IMR-90 (cell line): ENCODE measurements around the gene ZSCAN10. TPM values are rescaled to one million over a fixed set of nuclear protein-coding genes. Genes with fewer than 3 reads are reported as not detected.

Experiments
- ATAC-seq: fragments of 200-7000 bp; cut with Tn5 transposase; 2 replicates; pipeline ENCODE4 v1.9.1; 2020; ENCODE audit warnings: low read depth, mild to moderate bottlenecking, moderate library complexity
- BruUV-seq: library from RNA; stranded (reverse); fragments of 400-500 nt; replicated peaks from 2 replicates; lab custom pipeline; 2021; lab: Mats Ljungman, UMichigan
- CTCF ChIA-PET: fragments of 300-600 bp; formaldehyde crosslinking; extraction: SDS; loops from one replicate; lab custom pipeline; 2021; ENCODE audit warnings: antibody characterized with exemption; lab: Yijun Ruan, JAX
- POLR2A ChIA-PET: fragments of 300-600 bp; sonication (Branson Sonifier 250); formaldehyde crosslinking; loops from one replicate; lab custom pipeline; 2022; ENCODE audit warnings: antibody characterized with exemption; ENCODE audit not compliant: unreplicated experiment; lab: Charles Lee
- DNase-seq: peaks from one replicate; pipeline ENCODE4 v3.0.0; 2013
- H2AFZ ChIP-seq: replicated peaks from 2 replicates; pipeline ENCODE3; 2013; ENCODE audit warnings: low read length, mild to moderate bottlenecking; ENCODE audit not compliant: poor library complexity
- H2AK5ac ChIP-seq: 2 replicates; pipeline ENCODE4 v1.6.1; 2013; ENCODE audit warnings: low read depth, low read length, inconsistent platforms
- H2AK9ac ChIP-seq: replicated peaks from 2 replicates; pipeline ENCODE3; 2013; ENCODE audit warnings: mild to moderate bottlenecking, low read depth, low read length, moderate library complexity; ENCODE audit not compliant: poor library complexity
- H2BK120ac ChIP-seq: 2 replicates; pipeline ENCODE4 v1.6.1; 2013; ENCODE audit warnings: low read depth, low read length, inconsistent platforms
- H2BK15ac ChIP-seq: 3 replicates; pipeline ENCODE4 v1.6.1; 2013; ENCODE audit warnings: low read depth, low read length, inconsistent platforms
- H2BK20ac ChIP-seq: 2 replicates; pipeline ENCODE4 v1.6.1; 2013; ENCODE audit warnings: low read depth, mild to moderate bottlenecking, inconsistent platforms, low read length, moderate library complexity
- H2BK5ac ChIP-seq: 2 replicates; pipeline ENCODE4 v1.6.1; 2013; ENCODE audit warnings: mild to moderate bottlenecking, low read depth, low read length, inconsistent platforms; ENCODE audit not compliant: poor library complexity, severe bottlenecking
- H3K14ac ChIP-seq: replicated peaks from 2 replicates; pipeline ENCODE4 v1.6.1; 2013; ENCODE audit warnings: low read depth, low read length, inconsistent platforms
- H3K18ac ChIP-seq: 2 replicates; pipeline ENCODE4 v1.6.1; 2013; ENCODE audit warnings: low read depth, low read length, control low read depth
- H3K23ac ChIP-seq: 2 replicates; pipeline ENCODE4 v1.6.1; 2013; ENCODE audit warnings: low read depth, low read length, inconsistent platforms
- H3K27ac ChIP-seq: 2 replicates; pipeline ENCODE4 v1.5.1; 2013; ENCODE audit warnings: mild to moderate bottlenecking, control low read depth, low read length; ENCODE audit not compliant: insufficient read depth
- H3K27me3 ChIP-seq: 2 replicates; pipeline ENCODE4 v1.6.1; 2013; ENCODE audit warnings: low read length; ENCODE audit not compliant: control insufficient read depth, insufficient read depth
- H3K36me3 ChIP-seq: 2 replicates; pipeline ENCODE4 v1.6.1; 2013; ENCODE audit warnings: low read length, mixed read lengths; ENCODE audit not compliant: control insufficient read depth, insufficient read depth
- H3K4ac ChIP-seq: 2 replicates; pipeline ENCODE4 v1.6.1; 2013; ENCODE audit warnings: low read depth, low read length, inconsistent platforms
- H3K4me1 ChIP-seq: 2 replicates; pipeline ENCODE4 v1.6.1; 2013; ENCODE audit warnings: low read length, mixed read lengths; ENCODE audit not compliant: control insufficient read depth, insufficient read depth
- H3K4me2 ChIP-seq: 2 replicates; pipeline ENCODE4 v1.6.1; 2013; ENCODE audit warnings: low read depth, mild to moderate bottlenecking, control low read depth, low read length, moderate library complexity
- H3K4me3 ChIP-seq: 2 replicates; pipeline ENCODE4 v1.5.1; 2013; ENCODE audit warnings: low read depth, mild to moderate bottlenecking, control low read depth, low read length, moderate library complexity; ENCODE audit not compliant: insufficient read depth
- H3K56ac ChIP-seq: 2 replicates; pipeline ENCODE4 v1.6.1; 2013; ENCODE audit warnings: low read length, inconsistent platforms; ENCODE audit not compliant: insufficient read depth; ENCODE audit errors: extremely low read depth
- H3K79me1 ChIP-seq, 2 experiments: 2 replicates each; pipeline ENCODE4 v1.6.1; 2013; ENCODE audit warnings: low read length in 2 of 2, inconsistent platforms in 1 of 2, low read depth in 1 of 2
- H3K9ac ChIP-seq: 2 replicates; pipeline ENCODE4 v1.6.1; 2013; ENCODE audit warnings: low read depth, low read length, control low read depth
- H3K9me1 ChIP-seq: 2 replicates; pipeline ENCODE4 v1.6.1; 2013; ENCODE audit warnings: low read length, inconsistent platforms; ENCODE audit not compliant: insufficient read depth
- H3K9me3 ChIP-seq: 2 replicates; pipeline ENCODE4 v1.6.1; 2013; ENCODE audit warnings: low read length; ENCODE audit not compliant: control insufficient read depth, insufficient read depth
- H4K20me1 ChIP-seq: 2 replicates; pipeline ENCODE4 v1.6.1; 2013; ENCODE audit warnings: low read length, inconsistent platforms; ENCODE audit not compliant: insufficient read depth
- H4K5ac ChIP-seq: 2 replicates; pipeline ENCODE4 v1.6.1; 2013; ENCODE audit warnings: mild to moderate bottlenecking, low read depth, low read length, control low read depth
- H4K8ac ChIP-seq, 2 experiments: 2 replicates each; pipeline ENCODE4 v1.6.1; 2013; ENCODE audit warnings: low read depth in 2 of 2, low read length in 2 of 2, control low read depth in 1 of 2, inconsistent platforms in 1 of 2
- H4K91ac ChIP-seq: 2 replicates; pipeline ENCODE4 v1.6.1; 2013; ENCODE audit warnings: low read depth, low read length, inconsistent platforms; ENCODE audit not compliant: insufficient read depth
- MAFK ChIP-seq: IDR thresholded peaks from 2 replicates; pipeline ENCODE4 v1.6.1; 2012; ENCODE audit warnings: low read depth, low read length, improper control_type of control experiment
- POLR2A ChIP-seq: IDR thresholded peaks from 2 replicates; pipeline ENCODE4 v1.6.1; 2012; ENCODE audit warnings: mild to moderate bottlenecking, low read depth, low read length
- RAD21 ChIP-seq: IDR thresholded peaks from 2 replicates; pipeline ENCODE4 v1.6.1; 2012; ENCODE audit warnings: low read length, improper control_type of control experiment
- RFX5 ChIP-seq: IDR thresholded peaks from 2 replicates; pipeline ENCODE4 v1.8.0; 2012; ENCODE audit warnings: low read depth, mild to moderate bottlenecking, low read length, moderate library complexity
- WGBS, 2 experiments: methylation state at CpG; one replicate each; pipeline versions ENCODE4 v1.1.5 to v1.1.7; 2013; ENCODE audit warnings: missing lambda C conversion rate in 2 of 2; ENCODE audit not compliant: insufficient read length in 1 of 2; ENCODE audit errors: extremely low coverage in 2 of 2; 5-methylcytosine and 5-hydroxymethylcytosine counted together
- dilution Hi-C: fragments of 300-500 bp; cut with HindIII; formaldehyde crosslinking; loops from one replicate; pipeline ENCODE4 v1.14.3; 2018; ENCODE audit warnings: low sequenced_read_pairs; ENCODE audit not compliant: unreplicated experiment
- in situ Hi-C: fragments of 300-500 bp; cut with MboI; formaldehyde crosslinking; loops from 3 replicates; pipeline ENCODE4 v1.14.3; 2019; ENCODE audit warnings: low sequenced_read_pairs, inconsistent platforms, mixed read lengths
- intact Hi-C: fragments of 100-400 bp; cut with micrococcal nuclease; formaldehyde crosslinking; loops from 2 replicates; pipeline ENCODE4 v1.10.0; 2022
- polyA plus RNA-seq, 3 experiments: library from polyadenylated mRNA; depleted of rRNA; stranded (reverse); fragments of >200 nt; gene quantifications; 2 replicates each; pipeline ENCODE4 v1.2.3, GENCODE V29; 2012; ENCODE audit warnings: low replicate concordance in 1 of 3
- total RNA-seq: library from RNA; depleted of rRNA; stranded (reverse); fragments of >200 nt; gene quantifications from 2 replicates; pipeline ENCODE4 v1.2.3, GENCODE V29; 2012
- TF ChIP-seq, protein P1 (sequence below): conservative IDR thresholded peaks from 2 replicates; pipeline ENCODE4 v1.5.1; 2012; ENCODE audit warnings: mild to moderate bottlenecking, low read depth, low read length, improper control_type of control experiment

The ZSCAN10 gene
- total and polyA plus RNA-seq, 2 of the 4 experiments (the other 2 are of a cell fraction) = not detected

GRCh38 chr16:3091551-3091950, 7.5 kb downstream of the ZSCAN10 start:
- no peak overlapping the region for H3K9ac ChIP-seq
- no peak overlapping the region for H3K56ac ChIP-seq
- no peak for TF ChIP-seq RFX5
- no peak for TF ChIP-seq RAD21
- no peak for TF ChIP-seq POLR2A
- no peak for TF ChIP-seq MAFK
- TF ChIP-seq, protein P1, sequence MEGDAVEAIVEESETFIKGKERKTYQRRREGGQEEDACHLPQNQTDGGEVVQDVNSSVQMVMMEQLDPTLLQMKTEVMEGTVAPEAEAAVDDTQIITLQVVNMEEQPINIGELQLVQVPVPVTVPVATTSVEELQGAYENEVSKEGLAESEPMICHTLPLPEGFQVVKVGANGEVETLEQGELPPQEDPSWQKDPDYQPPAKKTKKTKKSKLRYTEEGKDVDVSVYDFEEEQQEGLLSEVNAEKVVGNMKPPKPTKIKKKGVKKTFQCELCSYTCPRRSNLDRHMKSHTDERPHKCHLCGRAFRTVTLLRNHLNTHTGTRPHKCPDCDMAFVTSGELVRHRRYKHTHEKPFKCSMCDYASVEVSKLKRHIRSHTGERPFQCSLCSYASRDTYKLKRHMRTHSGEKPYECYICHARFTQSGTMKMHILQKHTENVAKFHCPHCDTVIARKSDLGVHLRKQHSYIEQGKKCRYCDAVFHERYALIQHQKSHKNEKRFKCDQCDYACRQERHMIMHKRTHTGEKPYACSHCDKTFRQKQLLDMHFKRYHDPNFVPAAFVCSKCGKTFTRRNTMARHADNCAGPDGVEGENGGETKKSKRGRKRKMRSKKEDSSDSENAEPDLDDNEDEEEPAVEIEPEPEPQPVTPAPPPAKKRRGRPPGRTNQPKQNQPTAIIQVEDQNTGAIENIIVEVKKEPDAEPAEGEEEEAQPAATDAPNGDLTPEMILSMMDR = no peak
- H2AFZ ChIP-seq = no peak overlapping the region
- no peaks in the 10 kb centered on the region for H3K79me1 ChIP-seq
- H3K23ac ChIP-seq = no peak overlapping the region
- no peak overlapping the region for H3K27ac ChIP-seq
- ATAC-seq (no peak), DNase-seq (no peak)
- H2BK120ac ChIP-seq = no peak overlapping the region
- no peaks in the 10 kb centered on the region for H3K9me1 ChIP-seq
- in situ Hi-C loops (no loop called here), intact Hi-C loops (no loop called here), dilution Hi-C loops (no loop called here)
- no peaks in the 10 kb centered on the region for H3K9me3 ChIP-seq
- no peaks in the 10 kb centered on the region for H4K20me1 ChIP-seq
- H2BK20ac ChIP-seq = no peak overlapping the region
- WGBS, 2 experiments = 80% methylated on average over 3 of the region's 8 CpGs; no CpG with 5 or more reads in 1 of the 2 experiments
- H3K4me2 ChIP-seq = no peak overlapping the region
- ChIA-PET CTCF (no interaction called here), POLR2A (no interaction called here)
- H2AK5ac ChIP-seq = no peak overlapping the region
- no peak overlapping the region for H3K4ac ChIP-seq
- no peak overlapping the region for H4K5ac ChIP-seq
- no peak overlapping the region for H2BK5ac ChIP-seq
- peak overlapping the region; percentile 61 for H2AK9ac ChIP-seq
- peaks cover 27% of the 10 kb centered on the region for H3K27me3 ChIP-seq
- no peaks in the 10 kb centered on the region for H3K4me1 ChIP-seq
- H4K8ac ChIP-seq = no peak overlapping the region
- no peak overlapping the region for H3K18ac ChIP-seq
- no TSS peak for BruUV-seq
- no peak overlapping the region for H4K91ac ChIP-seq
- no peak overlapping the region for H2BK15ac ChIP-seq
- no peak overlapping the region for H3K4me3 ChIP-seq
- H3K14ac ChIP-seq = no peak overlapping the region
- no peaks in the 10 kb centered on the region for H3K36me3 ChIP-seq
